Measurements from ENCODE around the gene DNMT1. TPM values are rescaled to one million over a fixed set of nuclear protein-coding genes. Genes with fewer than 3 reads are reported as not detected.

DNMT1 gene
- total RNA-seq, 4 donors from 2014 or later = 20.8 to 51.4 (median 34.8) TPM

- Histone ChIP-seq H3K27me3 (no peaks in the 10 kb centered on the region), H3K9me3 (no peaks in the 10 kb centered on the region), H3K36me3 (peaks cover 88 to 99% (median 99%) of the 10 kb centered on the region in 4 donors), H3K4me1 (no peaks in the 10 kb centered on the region), H3K4me3 (no peak overlapping the region), H3K27ac (replicated peaks in 1 of 4) (no peak overlapping the region)
- 93% methylated on average over 11 of the region's 11 CpGs for WGBS
- intact Hi-C loops (cut with DNase I) = no loop called here
- TF ChIP-seq POLR2AphosphoS5 (IDR thresholded peaks at IDR 0.05) (no peak), POLR2A (IDR thresholded peaks at IDR 0.05; ENCODE audit: low read depth) (no peak), CTCF (IDR thresholded peaks at IDR 0.05) (no peak), EP300 (IDR thresholded peaks at IDR 0.05) (no peak)
- no peak for DNase-seq (ENCODE audit: extremely low spot score)
Observed at GRCh38 chr19:10158485-10158884, 36.3 kb downstream of the DNMT1 start.

- Histone ChIP-seq H3K27ac (replicated peaks in 1 of 4) (no peak overlapping the region), H3K36me3 (peaks cover 88 to 99% (median 99%) of the 10 kb centered on the region in 4 donors), H3K27me3 (no peaks in the 10 kb centered on the region), H3K9me3 (no peaks in the 10 kb centered on the region), H3K4me1 (no peaks in the 10 kb centered on the region), H3K4me3 (no peak overlapping the region)
- TF ChIP-seq POLR2AphosphoS5 (IDR thresholded peaks at IDR 0.05) = no peak
- no peak for TF ChIP-seq POLR2A (IDR thresholded peaks at IDR 0.05; ENCODE audit: low read depth)
- TF ChIP-seq CTCF (IDR thresholded peaks at IDR 0.05) = no peak
- TF ChIP-seq EP300 (IDR thresholded peaks at IDR 0.05) = no peak
- 100% methylated on average over 2 of the region's 8 CpGs for WGBS
- intact Hi-C loops (cut with DNase I) = no loop called here
- no peak for DNase-seq (ENCODE audit: extremely low spot score)
Observed at GRCh38 chr19:10158071-10158470, 36.7 kb downstream of the DNMT1 start.

GRCh38 chr19:10155839-10156238 lies 38.9 kb downstream of the DNMT1 start:
- no peaks in the 10 kb centered on the region for H3K27me3 ChIP-seq
- TF ChIP-seq POLR2AphosphoS5 (IDR thresholded peaks at IDR 0.05) (no peak), EP300 (IDR thresholded peaks at IDR 0.05) (no peak), POLR2A (IDR thresholded peaks at IDR 0.05; ENCODE audit: low read depth) (no peak), CTCF (IDR thresholded peaks at IDR 0.05) (no peak)
- intact Hi-C loops (cut with DNase I) = no loop called here
- no peak overlapping the region for H3K27ac ChIP-seq (replicated peaks in 1 of 4)
- 87% methylated on average over 4 of the region's 4 CpGs for WGBS
- no peak for DNase-seq (ENCODE audit: extremely low spot score)
- H3K4me3 ChIP-seq = no peak overlapping the region
- H3K36me3 ChIP-seq = peaks cover 85 to 99% (median 96%) of the 10 kb centered on the region in 4 donors
- H3K9me3 ChIP-seq = no peaks in the 10 kb centered on the region
- H3K4me1 ChIP-seq = no peaks in the 10 kb centered on the region

- Histone ChIP-seq H3K27me3 (no peaks in the 10 kb centered on the region), H3K4me1 (no peaks in the 10 kb centered on the region), H3K27ac (replicated peaks in 1 of 4) (no peak overlapping the region), H3K4me3 (no peak overlapping the region), H3K9me3 (no peaks in the 10 kb centered on the region), H3K36me3 (peaks cover 78 to 97% (median 92%) of the 10 kb centered on the region in 4 donors)
- TF ChIP-seq POLR2AphosphoS5 (IDR thresholded peaks at IDR 0.05) (no peak), POLR2A (IDR thresholded peaks at IDR 0.05; ENCODE audit: low read depth) (no peak), EP300 (IDR thresholded peaks at IDR 0.05) (no peak), CTCF (IDR thresholded peaks at IDR 0.05) (no peak)
- 83% methylated on average over 3 of the region's 3 CpGs for WGBS
- intact Hi-C loops (cut with DNase I) = no loop called here
- DNase-seq (ENCODE audit: extremely low spot score) = no peak
Observed at GRCh38 chr19:10152100-10152499, 42.7 kb downstream of the DNMT1 start.

- Histone ChIP-seq H3K27ac (replicated peaks in 1 of 4) (no peak overlapping the region), H3K9me3 (no peaks in the 10 kb centered on the region), H3K4me3 (no peak overlapping the region), H3K27me3 (no peaks in the 10 kb centered on the region), H3K4me1 (no peaks in the 10 kb centered on the region), H3K36me3 (peaks cover 84 to 97% (median 93%) of the 10 kb centered on the region in 4 donors)
- WGBS = 82% methylated on average over 5 of the region's 5 CpGs
- no peak for TF ChIP-seq CTCF (IDR thresholded peaks at IDR 0.05)
- no peak for TF ChIP-seq POLR2A (IDR thresholded peaks at IDR 0.05; ENCODE audit: low read depth)
- TF ChIP-seq POLR2AphosphoS5 (IDR thresholded peaks at IDR 0.05) = no peak
- TF ChIP-seq EP300 (IDR thresholded peaks at IDR 0.05) = no peak
- DNase-seq (ENCODE audit: extremely low spot score) = no peak
- intact Hi-C loops (cut with DNase I) = no loop called here
Observed at GRCh38 chr19:10151521-10151920, 43.2 kb downstream of the DNMT1 start.
